ENCODE data around the gene OR2AE1.

Gene OR2AE1

DNA sequence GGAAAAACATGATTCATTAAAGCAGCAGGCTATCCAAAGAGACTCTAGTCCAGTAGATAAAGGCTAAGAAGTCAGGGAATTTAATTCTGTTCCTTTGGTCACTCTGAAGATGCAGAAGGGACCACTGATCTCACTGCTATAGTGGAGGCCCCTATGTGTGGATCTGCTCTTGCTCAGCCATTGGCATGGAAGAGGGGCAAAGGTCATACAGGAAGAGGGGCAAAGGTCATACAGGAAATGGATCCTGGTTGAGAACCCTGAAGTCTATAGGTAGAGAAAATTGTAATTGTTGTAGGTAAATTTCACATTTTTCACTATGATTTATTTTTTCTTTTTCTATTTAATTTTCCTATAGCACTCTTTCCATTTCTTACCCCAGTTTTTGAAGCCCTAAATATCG is 21.6 kb downstream of the OR2AE1 start:
- DNase-seq, result no peak

- no peak for DNase-seq
Observed at GRCh38 chr7:99848420-99849216, 28.2 kb downstream of the OR2AE1 start.

DNA sequence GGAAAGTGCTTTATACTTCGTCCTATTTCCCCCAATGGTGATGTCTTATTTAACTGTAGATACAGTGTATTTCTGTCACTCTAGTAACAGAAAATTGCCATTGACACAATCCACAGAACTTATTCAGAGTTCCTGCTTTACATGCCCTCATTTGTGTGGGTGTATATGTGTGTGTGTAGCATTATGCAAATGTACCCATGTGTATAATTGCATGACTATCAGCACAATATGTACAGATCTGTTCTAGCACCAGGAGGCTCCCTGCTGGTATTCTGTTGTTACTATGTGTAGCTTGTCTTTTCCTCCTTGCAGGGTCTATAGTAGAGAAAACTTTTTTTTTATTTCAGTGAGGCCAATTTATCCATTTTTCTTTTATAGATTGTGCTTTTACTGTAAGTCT is 32.5 kb downstream of the OR2AE1 start:
- DNase-seq, result no peak

- DNase-seq, result no peak
Observed at GRCh38 chr7:99843808-99844207, 33.0 kb downstream of the OR2AE1 start.

- DNase-seq, result no peak
Observed at GRCh38 chr7:99842926-99843325, 33.9 kb downstream of the OR2AE1 start.

DNA sequence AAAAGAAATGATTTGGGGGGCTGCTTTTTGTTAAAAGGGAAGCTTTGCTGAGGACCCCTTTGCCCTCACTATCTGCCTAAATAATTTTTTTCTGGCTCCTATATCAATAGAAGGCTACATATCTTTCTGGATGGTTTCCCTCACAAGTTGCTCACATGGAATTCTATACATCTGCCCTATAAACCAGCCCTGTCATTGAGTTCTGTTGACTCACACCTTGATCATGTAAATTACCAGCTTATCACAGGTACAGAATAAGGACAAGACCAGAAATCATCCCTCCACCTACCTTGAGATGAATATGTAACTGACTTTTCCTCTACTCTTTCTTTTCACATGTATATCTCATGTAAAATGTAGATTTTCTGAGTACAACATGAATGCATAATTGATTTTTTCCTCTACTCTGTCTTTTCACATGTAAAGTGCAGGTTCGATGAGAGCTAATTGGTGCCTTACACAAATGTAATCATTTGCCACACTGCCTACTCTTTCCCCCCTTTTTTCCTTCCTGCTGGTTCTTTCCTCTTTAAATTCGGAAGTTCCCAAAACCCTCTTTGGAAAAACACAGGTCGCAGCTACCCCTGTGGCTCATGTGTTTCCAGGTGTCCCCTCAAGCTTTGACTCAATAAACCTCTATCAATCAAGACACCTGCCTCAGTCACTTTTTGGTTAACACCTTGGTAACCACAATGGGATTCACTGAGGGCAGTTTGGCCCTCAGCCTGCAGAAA is 36.5 kb downstream of the OR2AE1 start:
- DNase-seq, result no peak

DNA sequence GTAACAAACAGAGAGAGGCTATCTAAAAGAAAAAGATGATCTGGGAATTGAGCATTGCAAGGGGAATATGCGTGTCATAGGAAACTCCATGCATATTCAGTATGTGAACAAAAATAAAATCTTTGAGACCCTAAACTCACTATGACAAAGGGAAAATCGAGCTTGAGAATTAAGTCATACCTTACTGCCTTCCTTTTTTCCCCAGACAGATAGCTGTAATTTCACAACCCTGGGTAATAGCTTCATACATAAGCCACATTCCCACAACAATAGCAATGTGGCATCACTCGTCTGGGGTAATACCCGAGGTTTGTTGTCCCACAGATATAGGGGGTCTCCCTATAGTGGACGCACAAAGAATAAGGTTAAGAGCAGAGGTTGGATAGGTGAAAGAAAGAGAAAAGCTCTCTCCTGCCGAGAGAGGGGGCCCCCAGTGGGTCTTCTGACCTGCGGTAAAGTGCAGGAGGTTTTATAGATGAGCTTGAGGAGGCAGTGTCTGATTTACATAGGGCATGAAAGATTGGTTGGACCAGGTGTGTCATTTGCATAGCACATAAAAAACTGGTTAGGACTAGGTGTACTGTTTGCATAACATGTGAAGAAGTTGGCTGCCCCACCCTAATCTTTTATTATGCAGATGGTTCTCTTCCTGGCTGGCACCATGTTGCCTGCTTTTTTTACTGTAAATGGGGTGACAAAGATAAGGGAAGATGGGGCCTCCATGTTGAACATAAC is 37.4 kb downstream of the OR2AE1 start:
- peak; percentile 40 for DNase-seq

- DNase-seq, result no peak
Observed at GRCh38 chr7:99837649-99838361, 39.0 kb downstream of the OR2AE1 start.

- DNase-seq, result no peak
Observed at GRCh38 chr7:99835189-99835588, 41.6 kb downstream of the OR2AE1 start.

GRCh38 chr7:99834382-99834781 is 42.5 kb downstream of the OR2AE1 start:
- DNase-seq, result no peak

DNA sequence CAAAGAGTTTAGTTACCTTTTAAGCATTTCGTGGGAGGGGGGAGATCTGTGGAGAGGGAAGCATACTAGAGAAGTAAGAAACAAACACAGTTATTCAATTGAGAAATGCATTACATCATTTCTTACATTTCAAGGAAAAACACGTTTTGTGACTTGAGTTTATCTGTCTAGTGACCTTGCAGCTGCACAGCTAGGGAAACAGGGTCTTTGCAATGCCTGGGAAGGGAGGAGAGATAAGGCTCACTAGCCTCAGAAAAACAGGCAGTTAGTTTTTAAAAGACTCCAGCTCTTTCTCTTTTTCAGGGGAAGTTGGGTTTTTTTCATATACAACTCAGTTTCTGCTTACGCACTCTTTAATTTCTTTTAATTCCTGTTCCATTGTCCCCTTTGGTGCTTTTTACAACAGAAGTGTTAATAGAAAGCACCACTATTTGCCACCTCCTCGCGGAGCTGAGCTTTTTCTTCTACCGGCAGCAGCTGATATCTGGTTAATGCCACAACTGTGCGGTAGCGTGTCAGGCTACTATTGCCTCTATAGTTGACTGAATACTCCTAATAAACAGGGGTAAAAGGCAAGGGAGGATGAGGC is 43.5 kb downstream of the OR2AE1 start:
- no peak for DNase-seq

GRCh38 chr7:99831595-99831994 is 45.2 kb downstream of the OR2AE1 start:
- DNase-seq, result no peak

DNA sequence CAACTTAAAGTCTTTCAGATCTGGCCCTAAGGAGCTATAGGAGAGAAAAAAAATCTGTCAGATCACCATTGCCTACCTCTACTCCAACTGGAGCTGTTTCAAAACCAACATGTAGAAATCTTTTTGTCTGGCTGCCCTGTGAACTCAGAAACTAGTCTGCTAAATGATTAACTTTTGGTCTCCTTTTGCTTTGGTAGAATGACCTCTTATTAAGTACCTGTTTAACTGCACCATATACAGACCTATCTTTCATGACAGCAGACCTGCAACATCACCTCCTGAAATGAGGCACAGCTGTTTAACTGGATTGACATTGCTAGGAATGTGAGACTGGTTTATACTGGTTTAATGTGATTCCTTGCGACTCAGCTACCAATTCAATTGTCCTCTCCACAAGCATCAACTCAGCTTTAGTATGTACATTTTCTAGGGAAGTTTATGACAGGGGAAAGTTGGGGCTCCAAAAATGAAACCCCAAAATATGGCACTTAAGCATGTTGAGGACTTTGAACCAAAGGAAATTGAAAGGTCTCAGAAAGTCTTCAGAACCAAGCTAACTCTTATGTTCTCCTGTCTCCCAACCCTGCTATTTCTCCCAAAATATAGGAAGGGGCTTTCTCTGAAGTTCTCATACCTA is 47.2 kb downstream of the OR2AE1 start:
- no peak for DNase-seq

DNA sequence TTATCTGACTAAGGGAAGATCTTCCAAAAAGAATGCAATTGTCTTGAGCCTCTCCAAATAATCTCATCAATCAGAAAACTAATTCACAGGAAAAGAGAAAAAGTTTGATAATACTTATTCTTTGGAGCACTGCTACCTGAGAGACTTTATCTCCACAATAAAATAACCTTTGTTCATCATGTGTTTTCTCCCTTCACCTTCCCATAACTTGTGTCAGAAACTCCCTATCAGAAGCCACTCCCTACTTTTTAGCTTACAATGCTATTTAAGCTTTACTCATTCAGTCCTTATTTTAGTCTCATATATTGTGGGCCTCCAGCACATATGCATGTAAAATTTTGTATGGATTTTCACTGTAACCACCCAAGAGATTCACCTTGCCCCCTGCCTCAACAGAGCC is 48.0 kb downstream of the OR2AE1 start:
- DNase-seq, result no peak

DNA sequence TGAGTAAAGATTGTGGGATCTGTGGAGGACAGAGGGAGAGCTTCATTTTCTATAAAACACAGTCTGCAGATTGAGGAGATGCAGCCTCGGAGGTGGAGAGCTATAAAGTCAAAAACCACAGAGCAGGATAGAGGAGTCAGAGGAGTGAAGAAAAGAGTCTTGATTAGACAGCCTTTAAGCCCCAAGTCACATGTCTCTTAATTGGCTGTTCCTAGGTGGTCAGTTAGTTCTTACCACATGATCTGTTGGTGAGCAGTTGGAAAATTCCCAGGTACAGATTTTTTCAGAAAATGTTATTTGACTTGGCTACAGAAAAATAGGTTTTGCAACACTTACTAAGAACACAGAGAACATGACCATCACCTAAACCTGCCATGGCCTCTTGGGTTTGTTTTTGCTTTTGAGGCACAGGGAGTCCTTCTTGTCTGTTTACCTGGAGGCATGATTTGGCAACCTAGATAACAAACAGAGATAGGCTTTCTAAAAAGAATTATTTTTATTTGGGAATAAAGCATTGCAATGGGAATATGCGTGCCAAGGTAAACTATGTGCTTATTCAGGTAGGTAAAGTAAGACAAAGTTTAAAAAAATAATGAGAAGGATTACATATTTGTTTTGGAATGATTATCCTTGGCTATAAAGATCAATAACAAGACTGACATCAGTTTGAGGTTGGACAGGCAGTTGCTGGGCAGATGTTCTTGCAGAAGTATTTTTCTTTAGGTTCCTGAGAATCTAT is 49.6 kb downstream of the OR2AE1 start:
- DNase-seq, result no peak
